ENCODE measurements around the gene PLCB1.

Gene PLCB1

DNA sequence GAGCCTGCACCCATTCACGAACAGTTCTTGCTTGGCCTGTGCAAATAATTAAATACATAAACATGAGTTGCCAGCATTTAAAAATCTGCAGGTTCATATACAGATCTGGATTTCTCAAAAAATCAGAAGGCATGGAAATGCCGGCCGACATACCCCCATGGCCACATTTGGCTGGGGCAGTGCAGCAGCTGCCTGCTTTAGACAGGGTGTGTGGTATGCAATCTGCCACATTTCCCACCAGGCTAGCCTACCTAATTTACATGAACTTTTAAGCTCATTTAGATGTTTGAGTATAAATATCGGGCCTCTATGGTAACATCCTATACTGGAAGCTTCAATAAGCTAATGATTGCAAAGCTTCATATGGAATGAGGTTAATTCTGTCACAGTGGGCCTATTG, 31.5 kb downstream of the PLCB1 start:
- TF ChIP-seq, protein P1, sequence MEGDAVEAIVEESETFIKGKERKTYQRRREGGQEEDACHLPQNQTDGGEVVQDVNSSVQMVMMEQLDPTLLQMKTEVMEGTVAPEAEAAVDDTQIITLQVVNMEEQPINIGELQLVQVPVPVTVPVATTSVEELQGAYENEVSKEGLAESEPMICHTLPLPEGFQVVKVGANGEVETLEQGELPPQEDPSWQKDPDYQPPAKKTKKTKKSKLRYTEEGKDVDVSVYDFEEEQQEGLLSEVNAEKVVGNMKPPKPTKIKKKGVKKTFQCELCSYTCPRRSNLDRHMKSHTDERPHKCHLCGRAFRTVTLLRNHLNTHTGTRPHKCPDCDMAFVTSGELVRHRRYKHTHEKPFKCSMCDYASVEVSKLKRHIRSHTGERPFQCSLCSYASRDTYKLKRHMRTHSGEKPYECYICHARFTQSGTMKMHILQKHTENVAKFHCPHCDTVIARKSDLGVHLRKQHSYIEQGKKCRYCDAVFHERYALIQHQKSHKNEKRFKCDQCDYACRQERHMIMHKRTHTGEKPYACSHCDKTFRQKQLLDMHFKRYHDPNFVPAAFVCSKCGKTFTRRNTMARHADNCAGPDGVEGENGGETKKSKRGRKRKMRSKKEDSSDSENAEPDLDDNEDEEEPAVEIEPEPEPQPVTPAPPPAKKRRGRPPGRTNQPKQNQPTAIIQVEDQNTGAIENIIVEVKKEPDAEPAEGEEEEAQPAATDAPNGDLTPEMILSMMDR (IDR thresholded peaks at IDR 0.05; ENCODE audit: control insufficient read depth, insufficient read depth, low read depth, low read length, missing control alignments), result no peak
- DNase-seq (ENCODE audit: low read depth), result no peak
- no peak overlapping the region for H3K4me3 ChIP-seq (ENCODE audit: control insufficient read depth, low read depth, low read length)

DNA sequence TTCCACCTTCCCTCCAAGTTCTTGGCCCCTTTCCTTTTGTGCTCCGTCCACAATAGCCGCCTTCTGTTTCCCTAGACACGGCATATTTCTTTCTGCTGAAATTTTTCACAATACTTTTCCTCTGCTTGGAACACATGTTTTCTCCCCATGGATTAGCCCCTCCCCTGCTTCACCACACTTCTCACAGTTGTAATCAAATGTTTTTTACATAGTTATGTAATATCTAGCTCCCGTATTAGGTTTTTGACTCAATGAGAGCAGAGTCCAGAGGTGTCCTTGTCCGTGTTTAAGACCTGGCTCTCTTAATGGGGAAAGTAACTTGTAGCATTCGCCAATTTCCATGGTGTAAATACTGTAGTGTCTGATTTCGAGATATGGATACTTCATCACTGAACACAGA, 34.7 kb downstream of the PLCB1 start:
- TF ChIP-seq, protein P1 (IDR thresholded peaks at IDR 0.05; ENCODE audit: control insufficient read depth, insufficient read depth, low read depth, low read length, missing control alignments), result no peak
- H3K4me3 ChIP-seq (ENCODE audit: control insufficient read depth, low read depth, low read length), result no peak overlapping the region
- DNase-seq (ENCODE audit: low read depth), result no peak

DNA sequence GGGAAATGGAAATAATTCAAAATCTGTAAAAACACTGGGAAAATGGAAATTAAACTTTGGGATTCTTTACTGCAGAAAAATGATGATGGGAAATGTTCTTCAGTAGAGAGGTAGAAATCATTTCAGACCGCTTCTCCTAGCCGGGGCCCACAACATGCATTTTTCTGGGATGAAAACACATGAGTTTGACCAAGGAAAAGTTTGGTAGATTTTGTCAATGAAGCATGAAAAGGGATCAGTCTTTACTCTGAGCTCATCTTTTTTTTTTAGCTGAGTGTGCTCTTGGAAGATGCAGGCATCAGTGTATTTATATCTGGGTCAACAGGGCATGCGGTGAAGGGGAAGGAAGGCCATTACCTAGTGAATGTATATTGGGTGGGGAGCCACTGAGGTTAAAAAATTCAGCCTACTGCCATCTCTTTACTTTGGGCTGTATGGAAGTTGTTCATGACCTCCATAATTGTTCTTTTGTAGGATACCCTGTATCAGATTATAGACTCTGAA, 36.8 kb downstream of the PLCB1 start:
- no peak overlapping the region for H3K4me3 ChIP-seq (ENCODE audit: control insufficient read depth, low read depth, low read length)
- TF ChIP-seq, protein P1 (IDR thresholded peaks at IDR 0.05; ENCODE audit: control insufficient read depth, insufficient read depth, low read depth, low read length, missing control alignments), result no peak
- DNase-seq (ENCODE audit: low read depth), result no peak

DNA sequence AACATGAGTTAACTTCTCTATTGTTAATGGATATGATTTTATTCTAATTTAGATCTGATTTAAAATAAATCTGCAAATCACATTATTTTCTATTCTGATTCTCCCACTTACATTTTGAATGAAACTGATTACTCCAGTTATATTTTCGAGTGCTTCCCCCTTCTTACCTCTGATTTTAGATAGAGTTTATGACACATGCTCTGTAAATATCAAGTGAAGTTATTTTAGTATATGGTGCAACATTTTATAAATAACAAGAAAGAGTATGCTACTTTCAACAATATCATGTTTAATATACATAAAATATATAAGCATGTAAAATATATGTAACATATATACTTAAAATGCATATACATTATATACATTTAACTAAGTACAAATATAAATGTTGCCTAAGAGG, 38.9 kb downstream of the PLCB1 start:
- no peak overlapping the region for H3K4me3 ChIP-seq (ENCODE audit: control insufficient read depth, low read depth, low read length)
- no peak for DNase-seq (ENCODE audit: low read depth)
- TF ChIP-seq, protein P1 (IDR thresholded peaks at IDR 0.05; ENCODE audit: control insufficient read depth, insufficient read depth, low read depth, low read length, missing control alignments), result no peak

DNA sequence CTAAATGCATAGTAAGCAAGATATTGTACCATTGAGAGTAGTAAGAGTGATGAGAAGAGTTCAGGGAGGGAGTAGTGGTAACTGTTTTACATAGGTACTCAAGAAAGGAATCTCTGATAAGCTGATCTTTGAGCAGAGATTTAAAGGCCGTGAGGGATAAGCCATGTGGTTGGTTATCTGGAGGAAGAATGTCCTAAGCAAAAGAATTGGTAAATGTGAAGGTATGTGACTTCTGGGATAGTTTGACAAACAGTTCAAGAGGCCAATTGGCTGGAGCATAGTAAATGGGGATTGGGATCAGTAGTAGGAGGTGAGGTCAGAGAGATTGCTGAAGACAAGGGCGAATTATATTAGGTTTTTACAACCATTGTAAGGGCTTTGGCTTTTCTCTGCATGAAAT, 40.1 kb downstream of the PLCB1 start:
- no peak for DNase-seq (ENCODE audit: low read depth)
- TF ChIP-seq, protein P1 (IDR thresholded peaks at IDR 0.05; ENCODE audit: control insufficient read depth, insufficient read depth, low read depth, low read length, missing control alignments), result no peak
- no peak overlapping the region for H3K4me3 ChIP-seq (ENCODE audit: control insufficient read depth, low read depth, low read length)

DNA sequence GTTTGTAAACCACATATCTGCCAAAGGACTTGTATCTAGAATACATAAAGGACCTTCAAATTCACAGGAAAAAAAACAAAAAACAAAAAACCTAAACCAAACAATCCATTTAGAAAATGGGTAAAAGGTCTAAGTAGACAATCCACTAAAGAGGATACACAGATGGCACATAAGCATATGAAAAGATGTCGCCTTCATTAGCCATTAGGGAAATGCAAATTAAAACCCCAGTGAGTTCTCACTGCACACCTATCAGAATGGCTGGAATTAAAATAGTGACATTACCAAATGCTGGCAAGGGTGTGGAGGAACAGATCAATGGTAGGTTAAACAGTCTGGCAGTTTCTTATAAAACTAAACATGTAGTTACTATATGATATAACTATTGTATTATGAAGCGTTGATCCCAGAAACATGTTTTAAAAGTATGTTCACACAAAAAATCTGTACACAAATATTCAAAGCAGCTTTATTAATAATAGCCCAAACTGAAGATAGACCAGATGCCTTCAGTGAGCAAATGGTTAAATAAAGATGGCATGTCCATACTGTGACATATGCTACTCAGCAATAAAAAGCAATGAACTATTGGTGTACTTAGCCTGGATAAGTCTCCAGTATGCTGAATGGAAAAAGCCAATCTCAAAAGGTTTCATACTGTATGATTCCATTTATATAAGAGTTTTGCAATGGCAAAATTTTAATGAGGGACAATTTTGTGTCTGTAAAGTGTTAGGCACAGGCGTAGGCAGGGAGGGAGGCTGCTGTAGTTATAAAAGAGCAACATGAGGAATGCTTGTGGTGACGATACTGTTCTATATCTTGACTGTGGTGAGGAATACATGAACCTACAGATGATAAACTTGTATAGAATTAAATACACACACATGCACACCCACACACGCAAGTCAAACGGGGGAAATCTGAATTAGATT, 43.9 kb downstream of the PLCB1 start:
- TF ChIP-seq, protein P1 (IDR thresholded peaks at IDR 0.05; ENCODE audit: control insufficient read depth, insufficient read depth, low read depth, low read length, missing control alignments), result no peak
- DNase-seq (ENCODE audit: low read depth), result no peak

More for the DNA sequence above, 43.9 kb downstream of the PLCB1 start:
- no peak overlapping the region for H3K4me3 ChIP-seq (ENCODE audit: control insufficient read depth, low read depth, low read length)

All from AG09309 (cell line).